GM19240 (cell line): ENCODE results near the gene PCNX3.
"Not testable (repeated sequence)": the region's sequence is repeated elsewhere in the genome, so short reads cannot be mapped to it uniquely, and the experiment has no call there.

Experiments used
- DNase-seq: peaks from one replicate; pipeline ENCODE4 v3.0.0; 2011; ENCODE audit warnings: low spot score; ENCODE audit not compliant: insufficient read length

Gene PCNX3

DNA sequence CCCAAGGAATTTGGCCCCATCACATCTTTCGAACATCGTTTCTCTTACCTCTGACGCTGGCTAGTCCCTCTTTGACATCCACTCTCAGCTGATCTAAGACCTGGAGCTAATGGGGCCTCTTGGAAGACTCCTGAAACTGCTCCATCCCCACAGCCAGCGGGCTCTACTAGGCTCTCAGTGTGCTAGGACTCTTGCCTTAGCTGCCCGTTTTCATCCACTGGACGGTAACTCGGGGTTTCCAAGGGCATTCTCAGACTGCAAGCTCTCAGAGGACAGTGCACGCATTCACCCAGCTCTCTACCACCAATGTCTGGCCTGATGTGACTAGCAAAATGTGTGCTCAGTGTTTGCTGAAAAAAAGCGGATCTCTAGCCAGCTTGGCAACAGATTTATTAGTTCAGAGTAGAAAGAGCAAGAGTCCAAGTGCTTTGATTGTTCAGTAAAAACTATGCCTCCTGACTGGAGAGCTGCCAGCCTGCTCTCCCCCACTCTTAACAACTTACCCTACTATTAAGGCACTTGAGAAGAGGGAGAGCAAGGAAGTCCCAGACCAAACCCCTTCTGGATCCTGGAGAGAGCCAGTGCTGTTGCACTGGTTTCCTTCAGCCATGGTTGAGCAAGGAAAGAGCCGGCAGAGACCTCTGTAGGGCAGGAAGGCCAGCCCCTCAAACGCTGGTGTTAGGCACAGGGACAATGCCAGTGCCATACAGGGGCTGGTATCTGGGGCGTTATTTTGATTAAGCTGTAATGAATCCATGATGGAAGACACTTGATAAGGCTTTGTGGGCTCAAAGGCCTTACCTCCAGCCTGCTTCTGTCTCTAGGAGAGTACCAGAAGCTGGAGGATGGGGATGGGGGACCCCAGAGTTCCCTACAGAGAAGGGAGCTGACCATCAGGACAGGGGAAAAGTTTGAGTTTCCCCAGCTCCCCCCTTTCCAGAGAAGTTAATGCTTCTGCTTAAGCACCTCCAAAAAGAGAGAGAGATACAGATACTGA is 38.0 kb downstream of the PCNX3 start:
- DNase-seq = no peak

GRCh38 chr11:65654375-65655349 is 39.1 kb downstream of the PCNX3 start:
- no peak for DNase-seq

- DNase-seq = no peak
Observed at GRCh38 chr11:65655570-65656332, 40.2 kb downstream of the PCNX3 start.

DNA sequence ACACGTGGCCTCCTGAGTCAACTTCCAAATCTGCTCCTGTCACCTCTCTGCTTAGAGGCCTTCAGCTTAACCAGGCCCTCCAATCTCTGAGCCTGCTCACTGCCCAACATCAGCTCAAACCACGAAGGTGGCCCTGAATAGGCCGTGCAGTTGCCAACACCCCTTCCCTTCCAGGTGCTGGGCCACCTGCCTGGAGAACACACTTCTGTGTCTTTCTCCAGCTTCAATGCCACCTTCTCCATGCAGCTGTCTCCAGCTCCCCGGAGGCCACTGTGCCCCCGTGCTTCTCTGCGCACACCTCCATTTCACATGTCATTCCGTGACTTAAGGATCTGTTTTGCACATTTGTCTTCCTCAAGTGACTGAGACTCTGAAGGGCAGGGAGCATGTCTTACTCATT is 41.9 kb downstream of the PCNX3 start:
- no peak for DNase-seq

- DNase-seq = no peak
Observed at GRCh38 chr11:65658174-65659021, 42.8 kb downstream of the PCNX3 start.

DNA sequence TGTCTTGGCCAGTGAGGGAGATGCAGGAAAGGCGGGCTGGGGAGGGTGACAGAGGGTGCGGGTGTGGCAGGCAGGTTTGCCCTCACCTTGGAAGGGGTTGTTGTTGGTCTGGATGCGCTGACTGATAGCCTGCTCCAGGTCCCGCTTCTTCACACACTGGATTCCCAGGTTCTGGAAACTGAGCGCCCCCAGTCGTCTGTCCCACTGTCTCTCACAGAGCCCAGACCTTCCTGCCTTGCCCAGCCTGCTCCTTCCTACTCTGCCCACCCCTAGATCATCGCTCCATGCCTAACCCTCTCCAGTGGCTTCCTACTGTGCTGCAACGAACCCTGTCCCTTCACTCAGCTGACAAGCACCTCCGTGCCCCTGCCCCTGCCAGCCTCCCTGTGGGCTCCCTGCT is 44.5 kb downstream of the PCNX3 start:
- no peak for DNase-seq

DNA sequence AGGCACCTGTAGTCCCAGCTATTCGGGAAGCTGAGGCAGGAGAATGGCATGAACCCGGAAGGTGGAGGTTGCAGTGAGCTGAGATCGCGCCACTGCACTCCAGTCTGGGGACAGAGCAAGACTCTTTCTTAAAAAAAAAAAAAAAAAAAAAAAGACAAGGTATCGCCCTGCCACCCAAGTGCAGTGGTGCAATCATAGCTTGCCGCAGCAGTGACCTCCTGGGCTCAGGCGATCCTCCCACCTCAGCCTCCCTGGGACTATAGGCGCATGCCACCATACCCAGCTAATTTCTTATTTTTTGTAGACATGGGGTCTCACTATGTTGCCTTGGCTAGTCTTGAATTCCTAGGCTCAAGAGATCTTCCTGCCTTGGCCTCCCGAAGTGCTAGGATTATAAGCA is 45.3 kb downstream of the PCNX3 start:
- DNase-seq = not testable (repeated sequence)

DNA sequence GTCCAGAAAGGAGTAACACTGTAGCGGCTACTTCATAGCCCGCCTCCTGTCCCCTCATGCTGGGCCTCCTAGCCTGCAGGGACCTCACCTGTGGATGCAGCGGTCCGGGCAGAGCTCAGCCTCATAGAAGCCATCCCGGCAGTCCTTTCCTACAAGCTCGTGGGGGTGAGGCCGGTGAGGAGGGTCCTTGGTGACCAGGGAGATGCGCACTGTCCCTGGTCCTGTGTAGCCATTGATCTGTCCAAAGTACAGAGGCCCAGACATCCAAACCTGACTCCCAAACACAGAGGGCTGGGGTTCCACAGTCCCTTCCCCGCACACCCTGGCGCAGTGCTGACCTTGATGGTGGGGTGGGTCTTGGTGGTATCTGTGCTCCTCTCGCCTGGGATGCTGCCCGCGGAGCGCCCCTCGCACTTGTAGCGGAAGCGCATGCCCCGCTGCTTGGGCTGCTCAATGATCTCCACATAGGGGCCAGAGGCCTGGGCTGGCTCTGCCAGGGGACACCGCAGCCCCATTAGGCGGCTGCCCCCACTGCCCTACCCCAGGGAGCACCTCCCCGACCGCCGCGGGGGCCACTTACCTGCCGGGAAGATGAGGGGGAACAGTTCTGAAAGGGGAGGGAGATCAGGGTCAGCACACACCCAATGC is 46.1 kb downstream of the PCNX3 start:
- no peak for DNase-seq

GRCh38 chr11:65662247-65662798 is 46.7 kb downstream of the PCNX3 start:
- no peak for DNase-seq

GRCh38 chr11:65662799-65663638 is 47.4 kb downstream of the PCNX3 start, which contains the start of gene RELA:
Gene RELA (minus strand): TSS chr11:65662916. CDS start chr11:65662832, 84 bp downstream.
- peak; percentile 83 for DNase-seq

DNA sequence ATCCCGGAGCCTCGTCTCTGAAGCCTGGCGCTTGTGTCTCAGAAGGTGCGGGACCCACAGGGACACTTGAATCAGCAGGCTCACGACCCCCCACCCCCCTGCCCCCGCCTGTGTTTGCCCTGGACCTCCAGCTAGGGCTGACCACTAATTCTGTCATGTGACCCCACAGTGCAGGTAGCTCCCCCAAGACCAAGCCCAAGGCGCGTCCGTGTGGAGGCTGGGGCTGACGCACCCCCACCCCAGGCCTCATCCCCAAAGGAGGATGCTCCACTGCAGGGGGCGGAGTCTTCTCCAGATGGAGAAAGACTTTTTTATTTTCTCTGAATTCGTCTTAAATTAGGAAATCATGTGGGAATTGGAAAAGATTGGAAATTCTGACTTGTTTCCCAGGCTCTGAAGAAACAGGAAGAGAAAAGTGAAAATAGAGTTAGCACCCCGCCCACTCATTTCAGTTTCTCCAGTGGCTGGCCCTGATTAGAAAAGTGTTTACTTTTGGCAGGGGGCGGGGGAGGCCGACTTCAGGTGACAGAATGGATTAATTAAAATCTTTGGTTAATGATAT is 48.1 kb downstream of the PCNX3 start:
- DNase-seq = no peak

GRCh38 chr11:65672180-65672860 is 56.7 kb downstream of the PCNX3 start:
- no peak for DNase-seq

GRCh38 chr11:65672982-65673381 is 57.4 kb downstream of the PCNX3 start:
- no peak for DNase-seq

DNA sequence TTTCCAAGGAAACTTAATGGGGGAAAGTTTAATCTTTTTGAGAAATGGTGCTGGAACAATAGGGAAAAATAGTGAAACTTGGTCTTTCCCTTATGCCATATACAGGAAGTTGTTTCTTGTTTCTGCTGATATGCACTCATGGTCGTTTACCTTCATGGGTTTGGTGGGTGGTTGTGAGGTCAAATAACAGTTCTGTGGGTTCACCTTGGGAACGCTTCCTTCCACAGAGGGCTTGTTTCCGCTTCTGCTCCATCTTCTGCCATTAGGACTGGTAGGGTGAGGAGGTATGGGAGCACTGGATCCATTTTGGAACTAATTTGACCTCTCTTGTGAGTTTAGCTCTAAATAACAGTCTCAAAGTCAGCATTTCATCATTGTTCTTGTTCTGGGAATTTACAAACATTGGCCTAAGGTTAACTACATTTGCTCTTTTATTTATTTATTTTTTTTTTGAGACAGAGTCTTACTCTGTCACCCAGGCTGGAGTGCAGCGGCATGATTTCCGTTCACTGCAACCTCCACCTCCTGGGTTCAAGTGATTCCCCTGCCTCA is 64.7 kb downstream of the PCNX3 start:
- DNase-seq = no peak

GRCh38 chr11:65683480-65683879 is 67.9 kb downstream of the PCNX3 start:
- not testable (repeated sequence) for DNase-seq

GRCh38 chr11:65685981-65686380 is 70.4 kb downstream of the PCNX3 start:
- no peak for DNase-seq
